A172 (cell line): ENCODE data around the gene RNF169. TPM values are rescaled to one million over a fixed set of nuclear protein-coding genes. Genes with fewer than 3 reads are reported as not detected.

Source experiments
- DNase-seq: peaks from one replicate; pipeline ENCODE4 v3.0.0-alpha.2; 2015; ENCODE audit warnings: low spot score
- total RNA-seq: library from RNA; depleted of rRNA; stranded (reverse); fragments of >200 nt; shearing (Covaris generic); gene quantifications from 2 replicates; pipeline ENCODE4 v1.2.3, GENCODE V29; 2014; rRNA removed

The RNF169 gene
- total RNA-seq = 23.2 and 28.6 TPM in 2 replicates

DNA sequence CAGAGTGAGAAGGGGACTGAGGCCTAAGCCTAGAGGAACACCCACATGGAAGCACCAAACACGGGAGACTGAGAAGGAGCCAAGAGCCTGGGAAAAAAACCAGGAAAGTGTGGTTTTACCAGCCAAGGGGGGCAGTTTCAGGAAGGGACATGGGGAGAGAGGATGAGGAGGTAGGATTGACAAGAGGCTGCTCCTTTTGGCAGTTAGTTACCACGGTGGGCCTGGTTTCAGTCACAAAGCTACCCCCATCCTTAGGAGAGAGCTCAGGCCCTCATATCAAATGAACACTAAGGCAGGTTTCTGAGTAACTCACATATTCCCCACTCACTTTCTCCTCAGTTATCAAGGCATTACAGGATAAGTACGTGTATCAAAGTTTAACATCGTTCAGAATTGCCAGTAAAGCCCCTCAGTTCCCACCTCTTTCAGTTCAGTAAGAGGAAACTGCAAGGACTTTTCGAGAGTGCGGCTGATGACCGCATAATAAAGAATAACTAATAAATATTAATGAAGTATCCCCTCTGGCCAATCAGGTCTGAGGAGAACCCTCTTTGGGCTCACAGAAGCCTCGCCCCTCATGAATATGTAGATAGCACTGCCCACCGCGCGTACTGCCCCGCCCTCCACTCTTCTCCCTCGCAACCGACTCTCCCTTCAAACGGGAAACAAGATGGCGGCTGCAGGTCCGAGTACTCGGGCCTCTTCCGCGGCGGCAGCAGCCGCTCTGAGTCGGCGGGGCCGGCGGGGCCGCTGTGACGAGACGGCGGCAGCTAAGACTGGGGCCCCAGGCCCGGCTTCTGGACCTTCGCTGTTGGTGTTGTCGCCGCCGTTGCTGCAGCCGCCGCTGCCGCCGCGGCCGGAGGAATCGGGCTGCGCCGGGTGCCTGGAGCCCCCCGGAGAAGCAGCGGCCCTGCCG lies at the start of gene RNF169:
RNF169 (plus strand) TSS at position 639 of the 916 bp plus-strand sequence; CDS start at position 671, 32 bp downstream.
- DNase-seq = peak; percentile 97

DNA sequence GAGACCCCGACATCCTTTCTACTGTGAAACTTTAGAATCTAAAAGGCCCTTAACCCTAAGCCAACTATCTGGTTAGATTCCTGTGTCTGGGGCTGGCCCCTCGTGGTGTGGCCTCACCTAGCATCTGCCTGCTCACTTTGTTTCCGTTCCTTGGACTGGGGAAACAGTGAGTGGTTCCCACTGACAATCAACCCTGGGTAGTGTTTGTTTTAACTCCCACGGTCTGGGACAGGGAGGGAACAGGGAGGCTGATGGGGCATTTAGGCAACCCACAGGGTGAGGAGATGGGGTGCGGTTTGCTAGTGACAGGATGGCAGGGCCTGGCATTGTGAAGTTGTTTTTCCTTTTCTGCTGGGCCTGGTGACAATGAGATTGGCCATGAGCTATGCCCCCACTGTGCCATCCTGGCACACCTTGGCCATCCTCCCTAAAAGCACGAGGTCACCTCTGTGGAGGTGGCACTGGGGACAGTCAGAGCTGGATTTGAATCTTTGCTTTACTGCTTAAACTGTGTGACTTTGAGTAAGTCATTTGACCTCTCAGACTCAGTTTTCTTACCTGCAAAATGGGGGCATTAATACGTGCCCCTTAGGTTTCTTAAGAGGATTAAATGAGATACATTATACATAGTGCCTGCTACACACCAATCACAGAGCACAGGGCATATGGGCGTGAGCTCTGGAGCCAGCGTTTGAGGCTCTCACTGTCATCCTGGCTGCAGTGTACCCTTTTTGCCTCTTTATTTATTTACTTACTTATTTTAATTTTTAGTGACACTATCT lies 48.8 kb upstream of the RNF169 start:
- no peak for DNase-seq

DNA sequence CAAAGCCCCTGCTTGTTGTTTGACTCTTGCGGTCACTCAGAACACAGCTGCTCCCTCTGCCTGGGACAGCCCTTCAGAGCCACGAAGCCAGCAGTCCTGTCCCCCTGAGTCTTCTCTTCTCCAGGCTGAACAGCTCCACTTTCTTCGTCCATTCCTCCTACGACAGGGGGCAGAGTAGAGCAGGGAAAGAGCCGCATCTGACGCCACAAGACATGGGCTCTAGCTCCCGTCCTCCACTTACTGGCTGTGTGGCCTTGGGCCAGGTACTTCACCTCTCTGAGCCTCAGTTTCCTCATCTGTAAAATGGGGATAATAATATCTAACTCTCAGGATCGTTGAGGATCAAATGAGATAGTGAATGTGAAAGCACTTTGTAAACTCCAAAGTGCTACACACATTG lies 47.3 kb upstream of the RNF169 start:
- DNase-seq = no peak

DNA sequence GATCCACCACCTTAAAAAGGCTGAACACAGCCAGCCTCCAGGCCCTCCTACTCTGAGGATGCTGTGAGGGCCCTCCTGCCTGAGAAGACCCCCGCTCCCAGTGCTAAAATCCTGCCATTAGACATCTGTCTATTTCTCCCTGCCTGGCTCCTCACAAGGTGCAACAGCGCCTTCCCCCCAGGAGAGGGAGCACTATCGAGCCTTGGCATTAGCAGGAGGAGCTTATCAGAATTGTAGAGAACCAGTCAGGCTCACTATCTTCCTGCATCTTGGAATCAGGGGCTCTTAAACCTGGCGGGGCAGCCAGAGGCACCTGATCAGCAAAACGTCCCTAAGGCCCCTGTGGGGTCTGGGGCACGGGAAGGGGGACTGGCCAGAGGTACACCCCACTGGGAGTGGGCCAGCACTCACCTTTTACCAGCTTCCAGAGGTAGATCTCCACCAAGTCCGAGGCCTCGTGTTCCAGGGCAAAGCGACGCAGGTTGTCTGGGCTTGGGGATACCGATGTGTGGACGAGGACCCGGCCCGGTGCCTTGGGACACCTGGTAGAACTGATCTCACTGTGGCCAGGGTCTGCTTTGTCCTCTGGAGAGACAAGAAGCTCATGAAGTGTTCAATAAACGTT lies 46.2 kb upstream of the RNF169 start:
- DNase-seq = peak; percentile 70

GRCh38 chr11:74703211-74703610 lies 45.4 kb upstream of the RNF169 start:
- no peak for DNase-seq

- DNase-seq = no peak
Observed at GRCh38 chr11:74707182-74707581, 41.5 kb upstream of the RNF169 start.

GRCh38 chr11:74707602-74708510 lies 40.8 kb upstream of the RNF169 start:
- no peak for DNase-seq

- DNase-seq = no peak
Observed at GRCh38 chr11:74709175-74709574, 39.5 kb upstream of the RNF169 start.

- no peak for DNase-seq
Observed at GRCh38 chr11:74710281-74710938, 38.2 kb upstream of the RNF169 start.

DNA sequence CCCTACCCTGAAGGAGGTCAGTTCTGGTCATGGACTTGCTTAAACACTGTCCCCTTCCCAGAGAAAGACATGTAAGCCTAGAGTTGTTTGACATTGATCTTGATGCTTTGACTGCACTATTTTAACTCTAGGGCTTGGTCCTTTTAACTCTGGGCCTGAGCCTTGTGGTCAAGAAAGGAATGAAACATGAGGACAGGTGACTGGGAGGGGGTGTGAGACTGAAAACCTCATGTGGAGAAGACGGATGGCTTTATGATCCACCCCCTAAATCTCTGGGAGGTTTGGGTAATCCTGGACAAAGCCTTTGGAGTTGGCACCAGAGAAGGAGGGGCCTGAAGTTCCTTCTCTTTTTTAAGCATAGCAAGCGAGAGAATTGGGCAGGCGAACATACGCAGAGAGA lies 35.0 kb upstream of the RNF169 start:
- DNase-seq = no peak

DNA sequence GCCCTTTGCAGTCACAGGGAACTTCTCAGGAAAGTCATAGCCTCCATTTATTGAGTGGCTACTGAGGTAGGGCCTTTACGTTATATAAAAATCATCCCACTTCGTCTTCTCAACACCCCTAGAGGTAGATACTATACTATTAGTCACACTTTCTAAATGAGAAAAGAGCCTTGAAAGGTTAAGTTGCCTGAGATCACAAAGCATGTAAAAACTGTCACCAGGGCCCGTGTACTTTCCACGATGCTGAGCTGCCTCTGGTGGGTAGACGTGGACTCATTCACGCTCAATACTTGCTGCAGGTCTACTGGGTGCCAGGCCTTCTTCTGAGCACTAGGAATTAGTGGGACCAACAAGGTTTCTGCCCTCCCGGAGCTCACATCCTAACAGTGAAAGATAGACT lies 33.7 kb upstream of the RNF169 start:
- no peak for DNase-seq

DNA sequence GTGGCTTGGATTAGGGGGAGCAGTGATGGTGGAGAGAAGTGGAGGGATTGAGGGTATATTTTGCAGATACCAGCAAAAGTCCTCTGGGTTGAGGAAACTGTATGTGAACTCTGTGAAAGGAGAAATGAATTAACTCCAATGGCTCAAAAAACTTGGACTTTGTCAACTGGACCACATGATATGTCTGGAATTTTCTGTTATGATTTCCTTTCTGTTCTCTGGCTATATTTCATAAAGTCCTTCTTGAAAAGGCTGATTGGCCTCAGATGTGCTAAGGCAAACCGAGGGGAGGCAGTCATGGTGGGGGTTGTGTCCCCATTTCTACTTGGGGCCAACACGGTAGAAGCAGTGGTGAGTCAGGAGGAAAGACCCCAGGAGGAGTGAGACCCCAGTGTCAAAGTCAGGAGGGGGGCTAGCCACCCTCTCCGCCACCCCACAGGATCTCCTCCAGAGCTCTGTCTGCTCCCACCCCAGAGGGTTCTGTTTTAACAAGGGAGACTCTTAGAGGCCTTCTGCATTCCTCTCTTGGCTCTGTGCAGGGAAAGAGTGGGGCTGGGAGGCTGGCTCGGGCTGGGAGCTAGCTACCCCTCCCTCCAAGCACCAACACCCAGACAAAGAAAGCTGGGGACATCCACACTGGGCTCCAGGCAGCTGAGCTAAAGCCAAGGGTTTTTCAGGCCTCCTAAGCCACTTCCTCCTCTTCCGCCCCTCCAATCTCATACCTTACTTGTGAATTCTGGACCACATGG lies 31.3 kb upstream of the RNF169 start:
- no peak for DNase-seq

DNA sequence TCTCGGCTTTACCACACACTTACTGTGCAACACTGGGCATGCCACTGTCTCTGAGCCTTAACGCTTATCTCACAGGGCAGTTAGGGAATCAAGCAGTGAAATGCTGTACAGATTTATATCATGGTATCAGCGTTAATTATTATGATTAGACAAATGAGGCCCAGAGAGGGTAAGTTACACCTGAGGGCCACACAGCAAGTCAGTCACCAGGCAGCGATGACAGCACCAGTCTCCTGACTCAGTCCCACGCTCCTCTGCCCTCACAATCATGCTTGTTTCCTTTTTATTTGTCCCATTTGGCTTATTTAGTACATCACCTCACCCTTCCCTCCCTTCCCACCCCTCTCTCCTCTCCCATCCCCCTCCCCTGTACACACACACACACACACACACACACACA lies 29.6 kb upstream of the RNF169 start:
- no peak for DNase-seq

DNA sequence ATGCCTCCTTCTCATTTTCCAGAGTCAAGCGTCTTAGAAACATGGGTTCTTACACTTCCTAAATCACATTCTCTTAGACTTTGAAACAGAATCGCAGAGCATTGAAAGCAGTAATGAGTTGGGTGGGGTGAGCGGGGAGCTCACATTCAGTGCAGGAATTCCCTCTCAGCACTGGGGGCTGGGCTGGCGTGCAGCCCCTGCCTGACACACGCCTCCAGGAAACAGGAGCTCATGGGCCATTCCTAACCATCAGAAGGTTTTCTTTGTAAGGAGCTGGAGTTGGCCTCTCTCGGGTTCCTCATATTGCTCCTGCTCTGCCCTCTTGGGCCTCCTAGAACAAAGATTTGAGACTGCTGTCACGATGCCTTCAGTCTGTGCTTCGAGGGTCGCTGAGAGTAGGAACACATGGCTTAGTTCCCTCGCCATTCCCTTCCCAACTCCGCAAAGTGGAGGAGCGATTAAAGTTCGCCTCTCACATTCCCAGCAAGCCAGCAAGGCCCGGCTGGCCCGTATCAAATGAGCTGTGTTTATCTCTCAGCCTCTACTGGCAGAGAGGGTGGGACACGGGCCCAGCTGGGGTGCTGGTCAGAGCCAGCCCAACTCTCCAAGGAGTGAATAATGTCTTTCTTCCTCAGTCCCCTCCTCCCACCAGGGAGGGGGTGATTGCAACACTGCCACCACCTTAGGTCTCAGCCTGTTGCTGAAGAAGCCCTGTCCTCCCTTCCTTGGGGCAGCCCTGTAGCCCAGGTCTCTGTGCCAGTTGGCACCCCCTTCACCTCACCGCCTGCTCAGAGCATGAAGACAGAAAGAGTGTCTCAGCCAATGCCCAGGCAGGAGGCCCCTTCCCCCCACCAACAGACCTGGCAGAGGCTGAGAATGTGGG lies 27.8 kb upstream of the RNF169 start:
- DNase-seq = no peak

GRCh38 chr11:74721479-74721835 lies 27.2 kb upstream of the RNF169 start:
- DNase-seq = no peak

DNA sequence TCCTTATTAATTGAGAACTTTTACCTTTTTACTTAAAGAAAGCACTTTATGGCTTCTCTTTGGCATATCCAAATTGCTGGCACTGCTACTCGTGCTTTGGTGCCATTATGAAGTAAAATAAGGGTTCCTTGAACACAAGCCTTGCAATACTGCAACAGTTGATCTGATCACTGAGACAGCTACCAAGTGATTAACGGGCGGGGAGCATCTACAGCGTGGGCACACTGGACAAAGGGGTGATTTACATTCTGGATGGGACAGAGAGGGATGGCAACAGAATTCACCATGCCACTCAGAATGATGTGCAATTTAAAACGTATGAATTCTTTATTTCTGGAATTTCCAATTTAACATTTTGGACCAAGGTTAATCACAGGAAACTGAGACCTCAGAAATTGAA lies 25.1 kb upstream of the RNF169 start:
- DNase-seq = no peak

DNA sequence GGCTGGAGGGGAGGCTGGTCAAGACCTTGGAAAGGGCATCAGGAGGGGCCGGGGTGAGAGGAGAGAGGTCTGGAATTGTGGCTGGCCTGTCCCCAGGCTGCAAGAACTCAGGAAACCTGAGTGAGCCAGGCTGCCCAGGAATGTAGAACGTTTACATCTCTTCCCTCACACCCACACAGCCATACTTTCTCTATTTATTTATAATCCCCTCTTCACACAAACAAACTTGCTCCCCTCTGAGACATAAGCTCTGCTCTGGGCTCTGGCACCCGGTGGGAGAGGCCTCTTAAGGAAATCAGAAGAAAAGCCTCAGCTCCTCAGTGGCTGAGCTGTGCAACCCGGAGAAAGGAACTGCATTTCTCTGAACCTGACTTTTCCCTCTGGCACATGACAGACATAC lies 22.9 kb upstream of the RNF169 start:
- no peak for DNase-seq

DNA sequence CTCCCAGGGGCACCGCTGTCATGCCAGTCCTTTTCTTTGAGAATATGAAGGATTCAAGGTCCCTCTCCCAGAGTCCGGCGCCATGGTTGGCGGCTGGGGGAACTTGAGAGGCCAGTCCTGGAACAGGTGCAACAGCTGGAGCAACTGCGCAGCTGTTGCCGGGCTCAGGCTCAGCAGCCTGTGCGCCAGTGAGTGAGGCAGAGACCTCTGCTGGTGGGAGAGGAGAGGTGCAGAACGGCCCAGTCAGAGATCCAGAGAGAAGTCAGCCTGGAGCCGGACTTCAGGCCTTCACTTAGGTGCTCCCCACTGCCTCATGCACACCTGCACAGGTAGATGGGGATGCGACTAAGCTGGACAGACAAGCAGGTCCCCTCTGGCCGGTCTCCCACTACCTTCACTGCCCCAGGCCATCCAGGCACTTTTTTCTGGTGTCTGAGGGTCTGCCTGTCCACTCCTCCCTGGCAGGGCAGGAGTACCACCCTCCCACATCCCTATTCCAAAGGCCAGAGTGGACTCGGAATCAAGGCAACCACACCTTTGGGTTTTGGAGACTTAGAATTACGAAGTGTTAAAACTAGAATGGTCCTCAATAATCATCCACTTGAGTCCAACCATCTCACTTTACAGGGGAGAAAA lies 22.0 kb upstream of the RNF169 start:
- peak; percentile 54 for DNase-seq

DNA sequence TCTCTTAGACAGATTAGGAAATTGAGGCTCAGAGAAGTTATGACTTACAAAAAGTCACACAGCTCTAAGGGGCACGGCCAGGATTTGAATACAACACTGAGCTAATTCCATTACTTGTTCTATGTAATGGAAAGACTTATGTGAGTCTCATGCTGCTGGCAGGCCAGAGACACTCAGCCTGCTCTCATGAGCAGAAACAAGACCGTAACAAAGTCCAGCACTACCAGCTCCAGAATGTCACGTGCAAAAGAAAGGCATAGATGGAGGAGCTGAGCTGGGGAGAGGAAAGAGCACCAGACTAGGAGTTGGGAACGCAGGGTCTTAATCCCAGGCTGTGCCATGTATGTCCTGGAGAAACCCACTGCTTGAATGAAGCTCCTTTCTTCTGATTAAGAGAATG lies 19.3 kb upstream of the RNF169 start:
- DNase-seq = no peak
